RWPE2 (cell line): ENCODE results near the gene CGNL1.
A peak's percentile ranks its signal among the peaks of the same experiment; 100 is the strongest.

Experiments used
- ATAC-seq: fragments of 200-7000 bp; cut with Tn5 transposase; 3 replicates; pipeline ENCODE4 v1.9.1; 2021; ENCODE audit warnings: low read depth
- DNase-seq: peaks from one replicate; pipeline ENCODE4 v3.0.0-alpha.2; 2020; ENCODE audit warnings: low spot score
- H3K27ac ChIP-seq: fragments of 450-650 bp; 2 replicates; pipeline ENCODE4 v1.5.1; 2017; ENCODE audit warnings: mild to moderate bottlenecking; ENCODE audit not compliant: poor library complexity, severe bottlenecking
- H3K27me3 ChIP-seq: fragments of 250-450 bp; sonication (Bioruptor Pico); 2 replicates; pipeline ENCODE4 v1.5.1; 2021; ENCODE audit warnings: mild to moderate bottlenecking, moderate library complexity; ENCODE audit not compliant: insufficient read depth, poor library complexity, severe bottlenecking
- H3K36me3 ChIP-seq: fragments of 250-450 bp; sonication (Bioruptor Pico); 2 replicates; pipeline ENCODE4 v1.5.1; 2020; ENCODE audit warnings: low read depth, mild to moderate bottlenecking, moderate library complexity
- H3K4me1 ChIP-seq: fragments of 250-450 bp; sonication (Bioruptor Pico); 2 replicates; pipeline ENCODE4 v1.5.1; 2021; ENCODE audit warnings: mild to moderate bottlenecking, moderate library complexity; ENCODE audit not compliant: insufficient read depth, poor library complexity, severe bottlenecking
- H3K4me3 ChIP-seq: fragments of 250-450 bp; sonication (Bioruptor Pico); 2 replicates; pipeline ENCODE4 v1.5.1; 2021; ENCODE audit warnings: mild to moderate bottlenecking, moderate library complexity; ENCODE audit not compliant: severe bottlenecking
- H3K9me3 ChIP-seq: fragments of 250-450 bp; sonication (Bioruptor Pico); 2 replicates; pipeline ENCODE4 v1.5.1; 2021; ENCODE audit warnings: mild to moderate bottlenecking, moderate library complexity; ENCODE audit not compliant: severe bottlenecking
- CTCF ChIP-seq: fragments of 450-650 bp; IDR thresholded peaks from one replicate; pipeline ENCODE4 v1.5.1; 2017; ENCODE audit warnings: mild to moderate bottlenecking, moderate library complexity; ENCODE audit not compliant: poor library complexity, severe bottlenecking

Gene CGNL1

GRCh38 chr15:57554063-57554811 lies 177.9 kb downstream of the CGNL1 start:
- ATAC-seq (peak; percentile 74), DNase-seq (peak; percentile 84)
- no peak overlapping the region for H3K4me3 ChIP-seq

GRCh38 chr15:57554812-57555179 lies 178.5 kb downstream of the CGNL1 start:
- H3K27ac ChIP-seq: peak overlapping the region; percentile 87
- no peaks in the 10 kb centered on the region for H3K27me3 ChIP-seq
- no peak for TF ChIP-seq CTCF
- no peak overlapping the region for H3K4me3 ChIP-seq
- H3K36me3 ChIP-seq: no peaks in the 10 kb centered on the region
- peaks cover 39% of the 10 kb centered on the region for H3K4me1 ChIP-seq
- ATAC-seq: no peak
- H3K9me3 ChIP-seq: no peaks in the 10 kb centered on the region
- DNase-seq: no peak

More at GRCh38 chr15:57554063-57554811, 177.9 kb downstream of the CGNL1 start:
- Histone ChIP-seq H3K36me3 (no peaks in the 10 kb centered on the region), H3K27ac (peak overlapping the region; percentile 87), H3K27me3 (no peaks in the 10 kb centered on the region), H3K9me3 (no peaks in the 10 kb centered on the region), H3K4me1 (peaks cover 39% of the 10 kb centered on the region)
- no peak for TF ChIP-seq CTCF

GRCh38 chr15:57555270-57555669 lies 179.0 kb downstream of the CGNL1 start:
- H3K9me3 ChIP-seq: no peaks in the 10 kb centered on the region
- DNase-seq (no peak), ATAC-seq (no peak)
- H3K4me1 ChIP-seq: peaks cover 39% of the 10 kb centered on the region
- H3K27ac ChIP-seq: peak overlapping the region; percentile 87
- no peaks in the 10 kb centered on the region for H3K36me3 ChIP-seq
- H3K27me3 ChIP-seq: no peaks in the 10 kb centered on the region
- no peak for TF ChIP-seq CTCF
- H3K4me3 ChIP-seq: no peak overlapping the region

- no peak for ATAC-seq
- peaks cover 32% of the 10 kb centered on the region for H3K4me1 ChIP-seq
- no peaks in the 10 kb centered on the region for H3K36me3 ChIP-seq
- DNase-seq: no peak
- H3K27me3 ChIP-seq: no peaks in the 10 kb centered on the region
- no peaks in the 10 kb centered on the region for H3K9me3 ChIP-seq
- no peak overlapping the region for H3K27ac ChIP-seq
- no peak for TF ChIP-seq CTCF
- no peak overlapping the region for H3K4me3 ChIP-seq
Observed at GRCh38 chr15:57556040-57556439, 179.7 kb downstream of the CGNL1 start.

- H3K4me1 ChIP-seq: peaks cover 25% of the 10 kb centered on the region
- H3K36me3 ChIP-seq: no peaks in the 10 kb centered on the region
- no peaks in the 10 kb centered on the region for H3K9me3 ChIP-seq
- no peak overlapping the region for H3K27ac ChIP-seq
- no peak for TF ChIP-seq CTCF
- DNase-seq (no peak), ATAC-seq (no peak)
- no peaks in the 10 kb centered on the region for H3K27me3 ChIP-seq
- no peak overlapping the region for H3K4me3 ChIP-seq
Observed at GRCh38 chr15:57557267-57557666, 181.0 kb downstream of the CGNL1 start.
